H1 (cell line): ENCODE data around the gene RUSC2. TPM values are rescaled to one million over a fixed set of nuclear protein-coding genes. Genes with fewer than 3 reads are reported as not detected.

Source experiments
- RBBP5 ChIP-seq: IDR thresholded peaks from 2 replicates; pipeline ENCODE4 v1.7.1; 2012; ENCODE audit warnings: low read depth, mild to moderate bottlenecking, inconsistent platforms, low read length, moderate library complexity, borderline replicate concordance
- ZNF274 ChIP-seq: IDR thresholded peaks from 2 replicates; pipeline ENCODE4 v1.7.0; 2012; ENCODE audit warnings: low read length, borderline replicate concordance; ENCODE audit errors: extremely low read depth
- polyA plus RNA-seq, 7 experiments: library from polyadenylated mRNA; depleted of rRNA in 3 of 7; stranded (reverse) in 5 of 7; unstranded in 2 of 7; fragments of >200 nt in 5 of 7; fragments of 200-250 nt in 2 of 7; gene quantifications; 1 replicate in 5 of 7; 2 replicates in 1 of 7; 4 replicates in 1 of 7; pipeline versions ENCODE4 v1.2.1 to v1.2.3, GENCODE V29; 2011 to 2013; ENCODE audit warnings: missing spikeins in 2 of 7, mixed read lengths in 2 of 7
- total RNA-seq: library from RNA; stranded (reverse); fragmentation: NEBNext Ultra II Directional; extraction: Animal tissue kit (Norgen Biotek cat#: 25700); gene quantifications from 2 replicates; pipeline ENCODE4 v1.2.1, GENCODE V29; 2021

The RUSC2 gene
- total and polyA plus RNA-seq, 2 of the 8 experiments (the other 6 are each of a cell fraction or from before 2014, with no cell fraction given) = 4.2 to 7.9 TPM

DNA sequence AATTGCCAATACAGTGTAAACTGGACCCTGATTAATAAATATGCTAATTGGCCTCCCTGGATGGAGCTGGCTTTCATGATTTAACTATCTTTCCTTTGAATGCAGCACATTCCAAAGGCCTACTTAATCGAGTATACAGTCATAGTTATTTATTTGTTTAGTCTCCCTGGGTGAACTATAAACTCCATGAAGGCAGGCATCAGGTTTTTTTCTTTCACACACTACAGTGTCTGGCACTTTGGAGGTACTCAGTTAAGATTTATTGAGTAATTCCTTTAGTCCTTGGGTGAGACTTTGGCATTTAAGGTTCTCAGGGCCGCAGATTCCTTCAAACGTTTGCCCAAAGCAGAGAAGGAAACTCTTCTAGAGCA lies 20.5 kb downstream of the RUSC2 start (continued):
- no peak for TF ChIP-seq RBBP5
- no peak for TF ChIP-seq ZNF274
